ENCODE results near the gene IDH3G. TPM values are rescaled to one million over a fixed set of nuclear protein-coding genes. Genes with fewer than 3 reads are reported as not detected.
"Not testable (repeated sequence)": the region's sequence is repeated elsewhere in the genome, so short reads cannot be mapped to it uniquely, and the experiment has no call there.

IDH3G gene
- polyA plus RNA-seq, 1 donor (not counting 4 experiments of a cell fraction or from before 2014, with no cell fraction given): 44.7 TPM

GRCh38 chrX:153818571-153819383 is 24.6 kb upstream of the IDH3G start:
- H3K36me3 ChIP-seq (ENCODE audit: control insufficient read depth in 2 of 2, extremely low read depth in 1 of 2, insufficient read depth in 2 of 2, low read length in 2 of 2): no peaks in the 10 kb centered on the region
- DNase-seq (ENCODE audit: low read depth, low spot score): no peak
- dilution Hi-C loops (cut with MboI; ENCODE audit: extremely low pct_ligation_motif_present, low sequenced_read_pairs): no loop called here
- H3K27ac ChIP-seq (ENCODE audit: control insufficient read depth, insufficient read depth, low read length): no peak overlapping the region
- peaks cover 7% of the 10 kb centered on the region for H3K27me3 ChIP-seq (ENCODE audit: control insufficient read depth, extremely low read depth, insufficient read depth, low read length)
- peak overlapping the region; percentile 2 for H3K4me2 ChIP-seq (ENCODE audit: control insufficient read depth, extremely low read depth, insufficient read depth, low read depth, low read length)
- no peak overlapping the region for H3K9ac ChIP-seq (ENCODE audit: control insufficient read depth, extremely low read depth, insufficient read depth, low read length)
- no peak overlapping the region for H2AFZ ChIP-seq (ENCODE audit: control insufficient read depth, low read length)
- TF ChIP-seq CTCF (optimal IDR thresholded peaks at IDR 0.05 in 1 of 3, IDR thresholded peaks at IDR 0.05 in 1 of 3, conservative IDR thresholded peaks at IDR 0.05 in 1 of 3; ENCODE audit: extremely low read depth in 1 of 3, insufficient read depth in 2 of 3, low read length in 3 of 3): no peak
- TF ChIP-seq EZH2 (IDR thresholded peaks at IDR 0.05; ENCODE audit: low read length): peak; percentile 10
- H3K79me2 ChIP-seq (ENCODE audit: control insufficient read depth, insufficient read depth, low read length): no peaks in the 10 kb centered on the region
- no peak for FAIRE-seq
- peak overlapping the region; percentile 18 to 40 (median 20) for H3K4me3 ChIP-seq (ENCODE audit: control insufficient read depth in 2 of 3, extremely low read depth in 1 of 3, insufficient read depth in 2 of 3, low read depth in 1 of 3, low read length in 3 of 3)
- no peaks in the 10 kb centered on the region for H3K4me1 ChIP-seq (ENCODE audit: control insufficient read depth, extremely low read depth, insufficient read depth, low read length)
- H3K9me3 ChIP-seq (ENCODE audit: control insufficient read depth, low read depth, low read length): no peaks in the 10 kb centered on the region
- no peaks in the 10 kb centered on the region for H3K9me1 ChIP-seq (ENCODE audit: control insufficient read depth, extremely low read depth, insufficient read depth, low read length)
- H4K20me1 ChIP-seq (ENCODE audit: control insufficient read depth, extremely low read depth, insufficient read depth, low read length): no peaks in the 10 kb centered on the region

DNA sequence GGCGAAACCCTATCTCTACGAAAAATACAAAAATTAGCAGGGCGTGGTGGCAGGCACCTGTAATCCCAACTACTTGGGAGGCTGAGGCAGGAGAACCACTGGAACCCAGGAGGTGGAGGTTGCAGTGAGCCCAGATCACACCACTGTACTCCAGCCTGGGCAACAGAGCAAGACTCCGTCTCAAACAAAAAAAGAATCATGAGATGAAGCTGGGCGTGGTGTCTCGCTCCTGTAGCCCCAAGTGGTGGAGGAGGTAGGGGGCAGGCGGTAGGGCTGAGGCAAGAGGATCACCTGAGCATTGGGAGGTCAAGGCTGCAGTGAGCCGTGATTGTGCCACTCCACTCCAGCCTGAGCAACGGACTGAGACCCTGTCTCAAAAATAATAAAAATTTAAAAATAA is 23.9 kb upstream of the IDH3G start:
- H3K27me3 ChIP-seq (ENCODE audit: control insufficient read depth, extremely low read depth, insufficient read depth, low read length); H4K20me1 ChIP-seq (ENCODE audit: control insufficient read depth, extremely low read depth, insufficient read depth, low read length); DNase-seq (ENCODE audit: low read depth, low spot score); FAIRE-seq; H3K27ac ChIP-seq (ENCODE audit: control insufficient read depth, insufficient read depth, low read length); H3K9ac ChIP-seq (ENCODE audit: control insufficient read depth, extremely low read depth, insufficient read depth, low read length); H3K4me1 ChIP-seq (ENCODE audit: control insufficient read depth, extremely low read depth, insufficient read depth, low read length); H3K9me3 ChIP-seq (ENCODE audit: control insufficient read depth, low read depth, low read length); H3K36me3 ChIP-seq (ENCODE audit: control insufficient read depth in 2 of 2, extremely low read depth in 1 of 2, insufficient read depth in 2 of 2, low read length in 2 of 2); dilution Hi-C loops (cut with MboI; ENCODE audit: extremely low pct_ligation_motif_present, low sequenced_read_pairs); H3K79me2 ChIP-seq (ENCODE audit: control insufficient read depth, insufficient read depth, low read length); H2AFZ ChIP-seq (ENCODE audit: control insufficient read depth, low read length); H3K9me1 ChIP-seq (ENCODE audit: control insufficient read depth, extremely low read depth, insufficient read depth, low read length); H3K4me3 ChIP-seq (ENCODE audit: control insufficient read depth in 2 of 3, extremely low read depth in 1 of 3, insufficient read depth in 2 of 3, low read depth in 1 of 3, low read length in 3 of 3); H3K4me2 ChIP-seq (ENCODE audit: control insufficient read depth, extremely low read depth, insufficient read depth, low read depth, low read length): not testable (repeated sequence)
